Osteocyte (in vitro differentiated cells): ENCODE data around the gene LUZP2. TPM values are rescaled to one million over a fixed set of nuclear protein-coding genes. Genes with fewer than 3 reads are reported as not detected.

Experiments
- DNase-seq: peaks from one replicate; pipeline ENCODE4 v3.0.0; 2021; ENCODE audit warnings: mixed read lengths; ENCODE audit not compliant: unreplicated experiment; ENCODE audit errors: extremely low spot score
- H3K27ac Mint-ChIP-seq: one replicate; pipeline ENCODE4 v1.8.0; 2021; ENCODE audit warnings: mild to moderate bottlenecking, mixed read lengths; ENCODE audit not compliant: unreplicated experiment
- H3K27me3 Mint-ChIP-seq: one replicate; pipeline ENCODE4 v1.8.0; 2021; ENCODE audit warnings: mixed read lengths; ENCODE audit not compliant: unreplicated experiment
- H3K36me3 Mint-ChIP-seq: one replicate; pipeline ENCODE4 v1.8.0; 2021; ENCODE audit warnings: mixed read lengths; ENCODE audit not compliant: unreplicated experiment
- H3K4me1 Mint-ChIP-seq: one replicate; pipeline ENCODE4 v1.8.0; 2021; ENCODE audit warnings: mixed read lengths; ENCODE audit not compliant: unreplicated experiment
- H3K4me3 Mint-ChIP-seq: one replicate; pipeline ENCODE4 v1.8.0; 2021; ENCODE audit warnings: mild to moderate bottlenecking, moderate library complexity, mixed read lengths; ENCODE audit not compliant: unreplicated experiment
- H3K9me3 Mint-ChIP-seq: one replicate; pipeline ENCODE4 v1.8.0; 2021; ENCODE audit warnings: mixed read lengths; ENCODE audit not compliant: unreplicated experiment
- total RNA-seq: library from RNA; stranded (reverse); gene quantifications from 2 replicates; pipeline ENCODE4 v1.2.1, GENCODE V29; 2021
- TF ChIP-seq, protein P1 (sequence below): fragments of 200-600 bp; sonication (generic); IDR thresholded peaks from 2 replicates; pipeline ENCODE4 v1.5.0; 2021; ENCODE audit warnings: antibody characterized with exemption, mild to moderate bottlenecking, moderate library complexity

The LUZP2 gene
- total RNA-seq, 1 donor from 2014 or later: 3.5 TPM

DNA sequence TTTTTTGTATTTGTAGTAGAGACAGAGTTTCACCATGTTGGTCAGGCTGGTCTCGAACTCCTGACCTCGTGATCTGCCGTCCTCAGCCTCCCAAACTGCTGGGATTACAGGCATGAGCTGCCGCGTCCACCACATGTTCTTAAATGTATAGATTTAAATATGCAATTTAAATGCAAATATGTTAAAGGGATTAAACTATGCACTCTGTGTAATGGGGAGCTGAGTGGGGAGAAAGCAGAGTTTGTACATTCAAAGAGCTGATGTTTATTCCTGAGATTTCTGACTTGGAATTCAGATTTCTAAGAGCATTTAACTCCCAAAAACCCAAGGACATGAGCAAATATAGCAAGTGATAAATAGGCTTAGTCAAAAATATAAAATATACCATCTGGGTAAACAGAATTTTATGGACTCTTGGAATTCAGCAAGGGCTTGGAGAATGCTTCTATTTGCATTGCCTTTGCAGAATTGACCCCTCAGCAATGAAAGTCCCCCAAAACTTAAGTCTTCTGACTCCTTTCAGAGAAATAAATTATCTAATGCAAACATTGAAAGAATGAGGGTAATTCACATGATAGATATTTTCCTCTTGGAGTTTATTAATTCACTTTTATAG, 170.6 kb downstream of the LUZP2 start:
- DNase-seq: no peak
- TF ChIP-seq, protein P1, sequence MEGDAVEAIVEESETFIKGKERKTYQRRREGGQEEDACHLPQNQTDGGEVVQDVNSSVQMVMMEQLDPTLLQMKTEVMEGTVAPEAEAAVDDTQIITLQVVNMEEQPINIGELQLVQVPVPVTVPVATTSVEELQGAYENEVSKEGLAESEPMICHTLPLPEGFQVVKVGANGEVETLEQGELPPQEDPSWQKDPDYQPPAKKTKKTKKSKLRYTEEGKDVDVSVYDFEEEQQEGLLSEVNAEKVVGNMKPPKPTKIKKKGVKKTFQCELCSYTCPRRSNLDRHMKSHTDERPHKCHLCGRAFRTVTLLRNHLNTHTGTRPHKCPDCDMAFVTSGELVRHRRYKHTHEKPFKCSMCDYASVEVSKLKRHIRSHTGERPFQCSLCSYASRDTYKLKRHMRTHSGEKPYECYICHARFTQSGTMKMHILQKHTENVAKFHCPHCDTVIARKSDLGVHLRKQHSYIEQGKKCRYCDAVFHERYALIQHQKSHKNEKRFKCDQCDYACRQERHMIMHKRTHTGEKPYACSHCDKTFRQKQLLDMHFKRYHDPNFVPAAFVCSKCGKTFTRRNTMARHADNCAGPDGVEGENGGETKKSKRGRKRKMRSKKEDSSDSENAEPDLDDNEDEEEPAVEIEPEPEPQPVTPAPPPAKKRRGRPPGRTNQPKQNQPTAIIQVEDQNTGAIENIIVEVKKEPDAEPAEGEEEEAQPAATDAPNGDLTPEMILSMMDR: no peak
- H3K4me1 Mint-ChIP-seq: no peaks in the 10 kb centered on the region
- no peaks in the 10 kb centered on the region for H3K27me3 Mint-ChIP-seq
- no peak overlapping the region for H3K27ac Mint-ChIP-seq
- no peak overlapping the region for H3K4me3 Mint-ChIP-seq
- peaks cover 3% of the 10 kb centered on the region for H3K36me3 Mint-ChIP-seq
- H3K9me3 Mint-ChIP-seq: peaks cover 12% of the 10 kb centered on the region

DNA sequence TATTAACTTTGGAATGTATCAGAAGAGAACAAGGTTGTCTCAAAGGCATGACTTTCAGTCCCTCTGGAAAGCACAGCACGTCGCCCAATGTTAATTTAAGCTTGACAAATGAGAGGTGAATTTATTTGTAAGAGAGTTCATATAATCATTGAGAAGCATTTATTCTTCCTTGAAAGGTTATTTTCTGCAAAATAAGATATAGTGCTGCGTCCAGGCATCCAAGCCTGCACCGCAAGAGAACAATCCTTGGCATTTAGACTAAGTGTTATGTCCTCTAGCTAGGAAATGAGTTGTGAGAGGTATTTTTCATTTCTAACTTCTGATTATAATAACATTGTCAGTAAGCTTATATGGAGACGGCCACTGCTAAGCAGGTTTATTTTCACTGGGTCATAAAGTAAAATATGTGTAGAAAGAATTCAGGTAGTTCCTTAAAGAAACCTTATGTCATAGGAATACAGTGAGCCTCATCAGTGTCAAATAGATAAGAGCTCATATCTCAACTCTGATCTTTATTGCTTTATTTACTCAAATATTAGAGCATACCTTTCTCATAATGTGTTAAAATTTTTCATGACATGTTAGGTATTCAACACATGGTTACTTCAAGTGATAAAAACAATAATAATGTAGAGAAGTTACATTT, 182.0 kb downstream of the LUZP2 start:
- Mint-ChIP-seq H3K27ac (no peak overlapping the region), H3K27me3 (no peaks in the 10 kb centered on the region), H3K9me3 (no peaks in the 10 kb centered on the region), H3K36me3 (no peaks in the 10 kb centered on the region), H3K4me3 (no peak overlapping the region), H3K4me1 (peaks cover 9% of the 10 kb centered on the region)
- DNase-seq: no peak
- TF ChIP-seq, protein P1: no peak

DNA sequence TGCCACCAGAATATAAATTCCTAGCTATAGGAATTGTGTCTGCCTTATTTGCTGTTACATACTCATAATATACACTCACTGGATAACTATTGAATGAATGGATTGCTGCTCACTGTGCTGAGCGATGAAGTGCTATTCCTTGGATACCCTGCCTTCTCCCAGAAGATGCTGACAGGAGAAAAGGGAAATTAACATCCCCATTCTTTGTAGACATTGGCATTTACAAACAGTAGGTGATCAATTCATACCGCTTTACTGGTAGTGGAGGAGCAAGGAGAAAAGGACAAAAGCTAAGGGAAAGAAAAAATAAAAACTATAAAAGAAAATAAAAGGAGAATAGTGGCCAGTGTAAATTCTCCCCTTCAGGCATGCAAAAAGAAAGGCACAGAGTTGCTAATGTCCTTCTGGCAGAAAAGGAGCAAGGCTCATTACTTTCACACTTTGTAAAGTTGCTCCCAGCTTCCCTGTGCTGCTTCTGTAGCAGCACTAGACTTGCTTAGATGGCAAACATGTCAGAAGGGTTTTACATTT, 183.0 kb downstream of the LUZP2 start:
- no peak for DNase-seq
- Mint-ChIP-seq H3K36me3 (no peaks in the 10 kb centered on the region), H3K9me3 (no peaks in the 10 kb centered on the region)

DNA sequence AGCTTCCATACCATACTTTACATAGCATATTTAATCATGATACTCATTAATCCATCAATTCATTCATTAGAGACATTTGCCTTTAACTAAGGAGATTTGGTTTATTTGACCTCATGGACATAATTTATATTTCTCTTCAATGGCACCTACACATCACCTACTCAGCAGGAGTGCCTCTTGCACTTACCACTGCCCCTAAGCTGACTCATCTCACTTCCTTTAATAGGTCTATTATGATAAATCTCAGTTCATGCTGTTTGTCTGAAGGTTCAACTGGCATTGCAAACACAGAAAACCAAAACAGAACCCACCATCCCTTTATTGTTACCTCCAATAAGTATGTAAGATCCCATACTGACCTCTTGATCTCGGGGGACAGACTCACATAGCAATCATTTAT, 186.7 kb downstream of the LUZP2 start:
- Mint-ChIP-seq H3K4me3 (no peak overlapping the region), H3K4me1 (no peaks in the 10 kb centered on the region), H3K27me3 (no peaks in the 10 kb centered on the region), H3K27ac (no peak overlapping the region), H3K9me3 (no peaks in the 10 kb centered on the region), H3K36me3 (no peaks in the 10 kb centered on the region)
- TF ChIP-seq, protein P1: no peak
- DNase-seq: no peak

More for the DNA sequence above, 183.0 kb downstream of the LUZP2 start:
- H3K4me1 Mint-ChIP-seq: peaks cover 1% of the 10 kb centered on the region
- H3K27ac Mint-ChIP-seq: no peak overlapping the region
- H3K4me3 Mint-ChIP-seq: no peak overlapping the region
- H3K27me3 Mint-ChIP-seq: no peaks in the 10 kb centered on the region
- TF ChIP-seq, protein P1: no peak

DNA sequence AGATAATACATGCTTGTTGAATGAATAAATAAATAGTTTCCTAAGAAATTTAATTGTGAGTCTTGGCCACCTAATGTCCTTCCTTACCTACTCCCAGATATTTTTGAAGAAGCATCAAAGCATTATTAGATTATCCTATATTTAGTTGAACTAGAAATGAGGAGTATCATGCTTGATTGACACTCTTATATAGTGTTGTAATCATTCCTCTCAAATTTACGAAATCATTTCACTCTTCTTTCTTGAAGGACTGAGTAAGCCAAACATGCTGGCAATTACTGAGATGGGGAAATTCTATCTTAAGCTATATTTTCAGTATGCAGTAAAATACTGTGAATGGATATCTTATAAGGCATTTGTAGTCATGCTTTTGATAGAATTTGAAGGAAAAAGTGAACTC, 189.0 kb downstream of the LUZP2 start:
- H3K4me3 Mint-ChIP-seq: no peak overlapping the region
- no peaks in the 10 kb centered on the region for H3K27me3 Mint-ChIP-seq
- no peak overlapping the region for H3K27ac Mint-ChIP-seq
- TF ChIP-seq, protein P1: no peak
- no peaks in the 10 kb centered on the region for H3K36me3 Mint-ChIP-seq
- no peak for DNase-seq
- no peaks in the 10 kb centered on the region for H3K9me3 Mint-ChIP-seq
- H3K4me1 Mint-ChIP-seq: no peaks in the 10 kb centered on the region
